HG02884 (cell line): Measurements from ENCODE around the gene ZNF423.

Experiments
- ATAC-seq: cut with Tn5 transposase; IDR thresholded peaks from one replicate; pipeline ENCODE4 v1.9.1; 2021; ENCODE audit warnings: mild to moderate bottlenecking, moderate library complexity; ENCODE audit not compliant: unreplicated experiment

Gene ZNF423

GRCh38 chr16:49788986-49789385 is 66.9 kb downstream of the ZNF423 start:
- ATAC-seq = no peak

- no peak for ATAC-seq
These were observed 67.3 kb downstream of the ZNF423 start for GRCh38 chr16:49788572-49788971.

DNA sequence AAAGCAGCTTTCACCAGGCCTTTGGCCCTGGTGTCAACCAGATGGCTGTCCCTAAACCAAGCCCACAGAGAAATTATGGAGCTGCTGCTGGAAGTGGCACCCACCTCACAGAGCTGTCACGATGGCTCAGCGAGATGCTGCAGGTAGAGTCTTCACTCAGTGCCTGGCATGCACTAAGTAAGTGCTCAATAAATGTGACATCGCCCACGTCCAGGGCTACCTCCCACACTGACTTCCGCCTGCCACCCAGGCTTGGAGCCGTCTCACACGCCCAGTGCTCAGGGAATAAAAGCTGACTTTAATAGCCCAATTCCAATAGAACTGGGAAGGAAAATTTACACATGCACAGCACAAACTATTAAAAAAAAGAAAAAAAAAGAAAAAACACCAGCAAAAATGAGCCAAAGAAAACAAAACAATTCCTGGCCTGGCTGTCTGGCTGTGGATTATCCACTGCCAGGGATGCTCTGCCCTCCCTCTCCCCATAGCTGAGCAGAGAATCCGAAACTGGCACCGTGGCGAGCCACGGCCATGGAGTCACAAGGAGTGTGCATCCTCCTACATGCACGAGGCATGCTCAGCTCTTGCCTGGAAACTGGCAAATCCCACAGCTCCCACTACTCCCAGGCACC is 68.9 kb downstream of the ZNF423 start:
- ATAC-seq = no peak

DNA sequence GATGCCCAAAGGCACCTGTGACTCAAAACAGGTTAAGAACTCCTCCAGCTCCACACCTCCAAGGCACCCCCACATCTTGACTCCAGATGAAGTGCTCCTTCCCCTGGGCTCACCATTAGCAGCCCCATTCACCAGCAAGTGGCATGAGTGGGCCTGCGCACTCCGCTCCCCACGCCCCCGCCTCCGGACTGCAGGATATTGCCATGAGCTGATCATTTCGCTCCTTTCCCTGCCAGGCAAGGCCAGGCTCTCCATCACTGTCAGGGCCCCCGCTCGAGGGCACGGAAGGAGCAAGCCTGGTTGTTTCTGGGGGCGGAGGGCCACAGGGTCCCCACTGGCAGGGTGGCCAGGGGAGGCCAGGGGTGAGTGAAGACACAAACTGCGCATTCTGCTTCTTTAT is 69.9 kb downstream of the ZNF423 start:
- no peak for ATAC-seq

- no peak for ATAC-seq
These were observed 73.5 kb downstream of the ZNF423 start for GRCh38 chr16:49782405-49782804.

- ATAC-seq = no peak
These were observed 74.5 kb downstream of the ZNF423 start for GRCh38 chr16:49781401-49781800.

DNA sequence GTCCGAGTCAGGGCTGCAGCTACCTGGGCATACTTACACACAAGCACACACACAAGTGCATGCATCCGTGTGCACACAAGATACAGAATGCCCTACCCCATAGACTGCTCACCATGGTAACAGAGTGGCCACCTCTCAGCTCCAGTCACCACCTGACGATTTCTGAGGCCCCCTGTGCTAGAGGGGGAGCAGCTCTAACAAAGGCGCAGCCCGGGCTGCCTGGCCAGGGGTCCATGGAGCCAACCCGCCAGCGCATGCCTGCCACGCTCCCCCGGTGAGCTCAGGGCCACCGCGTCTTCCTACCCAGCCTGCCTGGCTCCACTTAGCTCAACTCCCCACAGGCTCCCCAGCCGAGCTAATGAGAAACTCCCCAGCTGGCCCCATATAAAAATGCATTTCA is 75.5 kb downstream of the ZNF423 start:
- ATAC-seq = no peak

DNA sequence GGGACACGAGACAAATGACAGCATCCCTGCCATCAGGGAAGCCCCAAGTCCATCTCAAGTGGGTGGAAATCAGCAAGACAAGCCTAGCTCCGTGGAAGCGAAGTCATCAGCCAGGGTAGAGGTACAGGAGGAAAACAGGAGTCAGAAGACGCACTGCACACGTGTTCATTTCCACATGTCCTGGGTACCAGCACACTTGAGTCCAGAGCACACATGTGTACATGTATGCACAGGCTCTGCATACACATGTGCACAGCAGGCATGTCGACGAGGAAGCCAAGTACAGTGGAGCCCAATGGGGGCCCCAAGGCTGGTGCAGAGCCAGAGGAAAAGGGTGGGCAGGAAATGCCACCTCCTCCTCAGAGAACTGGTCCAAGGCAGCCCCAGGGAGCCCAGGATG is 75.9 kb downstream of the ZNF423 start:
- ATAC-seq = no peak

DNA sequence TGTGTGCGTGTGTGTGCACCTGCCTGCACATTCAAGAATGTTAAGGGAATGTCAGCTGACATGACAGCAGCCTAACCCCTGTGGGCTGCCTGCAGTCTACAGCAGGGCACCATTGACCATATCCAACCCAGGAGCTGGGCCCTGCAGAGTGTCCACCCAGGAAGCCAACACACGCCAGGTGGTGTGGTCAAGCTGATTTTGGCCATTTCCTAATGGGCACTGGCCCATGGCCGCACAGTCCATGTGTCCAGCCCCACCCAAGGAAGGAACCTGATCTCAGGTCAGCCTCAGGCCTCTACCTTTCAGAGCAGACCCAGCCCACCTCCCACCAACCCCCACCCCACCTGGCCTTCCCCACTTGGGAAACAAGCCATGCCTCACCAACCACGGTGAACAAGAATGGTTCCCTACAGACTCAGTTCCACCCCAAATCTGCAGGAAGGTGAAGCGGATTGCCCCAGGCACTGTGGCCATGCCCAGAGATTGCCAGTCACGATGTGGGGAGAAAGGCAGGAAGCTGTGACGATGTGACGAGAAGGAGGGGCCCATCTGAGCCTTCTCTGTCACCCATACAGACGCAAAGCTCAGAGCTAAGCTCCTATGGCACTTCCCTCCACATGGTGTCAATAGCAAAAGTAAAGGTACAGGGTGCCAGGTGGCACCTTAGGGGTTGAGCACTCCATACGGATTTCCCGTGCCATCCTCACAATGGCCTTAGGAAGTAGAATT is 77.5 kb downstream of the ZNF423 start:
- no peak for ATAC-seq

- no peak for ATAC-seq
These were observed 79.2 kb downstream of the ZNF423 start for GRCh38 chr16:49776734-49777133.

DNA sequence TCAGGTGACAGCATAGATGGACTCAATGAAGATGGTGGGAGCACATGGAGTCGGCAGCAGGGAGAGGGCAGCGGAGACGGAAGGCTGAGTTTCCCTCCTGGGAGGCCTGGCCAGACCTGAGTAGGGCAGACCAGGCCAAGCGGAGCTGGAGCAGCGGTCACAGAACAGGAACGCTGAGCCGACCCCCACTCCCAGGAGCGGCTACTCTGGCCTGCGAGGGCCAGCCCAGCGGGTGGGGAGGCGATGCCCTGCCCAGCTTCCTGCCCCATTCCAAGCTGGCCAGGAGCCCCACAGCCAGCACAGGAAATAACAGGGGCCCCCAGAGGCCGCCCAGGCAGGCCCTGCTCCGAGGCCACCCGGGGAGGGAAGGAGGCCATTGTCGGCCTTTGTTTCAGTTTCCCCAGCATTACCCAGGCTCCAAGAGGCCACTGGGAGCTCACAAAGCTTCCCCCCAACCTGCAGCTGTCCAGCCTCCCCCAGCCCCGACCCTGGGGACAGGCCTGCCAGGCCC is 79.8 kb downstream of the ZNF423 start:
- ATAC-seq = no peak

GRCh38 chr16:49775581-49775980 is 80.3 kb downstream of the ZNF423 start:
- no peak for ATAC-seq

- ATAC-seq = no peak
These were observed 80.9 kb downstream of the ZNF423 start for GRCh38 chr16:49775018-49775417.

- no peak for ATAC-seq
These were observed 82.1 kb downstream of the ZNF423 start for GRCh38 chr16:49773534-49774475.

DNA sequence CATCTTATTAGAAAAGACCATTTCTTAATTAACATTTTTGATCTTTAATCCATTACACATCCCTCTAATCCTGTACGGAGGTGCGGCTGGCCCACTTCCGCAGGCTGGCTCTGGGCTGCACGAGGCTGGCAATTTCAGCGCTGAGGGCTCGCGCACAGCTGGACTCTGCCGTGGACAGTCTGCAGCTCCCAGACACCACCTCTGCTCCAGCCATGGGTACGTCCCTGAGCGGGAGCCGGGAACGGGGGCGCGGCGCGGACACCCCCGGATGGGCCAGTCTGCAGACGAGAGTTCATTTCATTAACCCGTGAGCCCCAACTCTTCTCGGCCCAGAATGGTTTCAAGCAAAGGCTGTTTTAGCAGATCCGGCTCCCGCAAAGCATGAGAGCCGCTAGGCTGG is 87.9 kb downstream of the ZNF423 start:
- no peak for ATAC-seq

DNA sequence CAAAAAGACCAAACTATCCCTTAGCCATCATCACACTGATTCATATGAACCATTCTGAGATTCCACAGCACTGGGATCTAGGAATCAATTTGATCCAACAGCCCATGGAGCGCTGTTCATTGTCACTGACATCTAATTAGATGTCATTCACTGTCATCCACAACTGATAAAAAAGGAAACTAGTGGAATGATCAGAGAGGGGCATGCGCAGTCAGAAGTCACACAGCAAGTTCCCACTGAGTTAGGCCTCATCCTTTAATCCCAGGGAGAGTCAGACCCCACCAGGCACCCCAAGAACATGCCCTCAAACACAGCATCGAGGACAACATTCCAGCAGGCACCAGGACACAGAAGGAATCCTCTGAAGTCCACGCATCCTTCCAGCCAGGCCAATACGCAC is 88.5 kb downstream of the ZNF423 start:
- no peak for ATAC-seq

- ATAC-seq = no peak
These were observed 89.7 kb downstream of the ZNF423 start for GRCh38 chr16:49766225-49766624.

GRCh38 chr16:49763826-49764225 is 92.1 kb downstream of the ZNF423 start:
- no peak for ATAC-seq

DNA sequence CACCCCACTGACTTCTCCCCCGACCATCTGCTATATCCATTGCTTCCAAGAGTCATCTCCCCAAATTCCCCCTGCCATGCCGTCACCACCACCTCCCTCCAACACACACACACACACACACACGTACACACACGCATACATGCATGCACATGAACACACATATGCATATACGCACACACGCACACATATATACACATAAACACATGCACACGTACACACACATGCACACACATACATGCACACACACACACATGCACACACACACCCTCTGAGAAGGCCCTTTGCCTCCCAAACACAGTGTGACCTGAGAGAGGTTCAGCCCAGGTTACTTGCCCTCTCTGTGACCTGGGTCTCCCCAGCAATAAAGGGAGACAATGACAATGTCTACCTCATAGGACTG is 95.1 kb downstream of the ZNF423 start:
- no peak for ATAC-seq

DNA sequence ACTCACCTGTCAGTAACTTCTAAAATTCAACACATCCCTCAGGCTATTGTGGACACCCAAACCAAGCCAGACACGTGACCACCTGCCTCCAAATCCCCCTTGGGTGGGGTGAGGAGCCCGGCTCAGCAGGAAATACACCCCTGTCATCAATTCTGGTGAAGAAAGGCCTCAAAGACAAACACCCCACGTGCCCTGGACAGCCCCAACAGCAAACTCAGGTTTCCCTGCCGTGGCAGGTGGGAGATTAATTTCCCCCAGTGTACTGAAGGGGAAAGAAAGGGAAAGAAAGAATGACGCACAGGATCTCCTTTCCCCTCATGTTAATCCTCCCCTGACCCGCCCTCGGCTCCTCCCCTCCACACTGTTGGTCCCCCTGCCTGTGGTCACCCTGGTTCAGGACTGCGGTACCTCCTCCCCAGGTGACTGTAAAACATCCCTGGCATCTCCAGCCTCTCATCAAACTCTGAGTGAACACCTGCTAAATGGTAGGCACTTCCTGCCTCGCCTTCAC is 98.3 kb downstream of the ZNF423 start:
- no peak for ATAC-seq
